Nephron (organoid): ENCODE measurements around the gene HOMER2.

Source experiments
- H3K27ac Mint-ChIP-seq, 3 experiments: 2 replicates each; pipeline ENCODE4 v1.8.0; 2020; ENCODE audit warnings: mixed read lengths in 3 of 3, mild to moderate bottlenecking in 2 of 3, moderate library complexity in 1 of 3
- H3K27me3 Mint-ChIP-seq: 2 replicates; pipeline ENCODE4 v1.8.0; 2021; ENCODE audit warnings: low read depth, mild to moderate bottlenecking, moderate library complexity, mixed read lengths
- H3K36me3 Mint-ChIP-seq: 2 replicates; pipeline ENCODE4 v1.8.0; 2020; ENCODE audit warnings: low read depth, mixed read lengths
- H3K4me1 Mint-ChIP-seq: 2 replicates; pipeline ENCODE4 v1.8.0; 2020; ENCODE audit warnings: mixed read lengths
- H3K4me3 Mint-ChIP-seq, 3 experiments: 2 replicates each; pipeline ENCODE4 v1.8.0; 2020; ENCODE audit warnings: mild to moderate bottlenecking in 3 of 3, mixed read lengths in 3 of 3, moderate library complexity in 2 of 3
- H3K9me3 Mint-ChIP-seq: 2 replicates; pipeline ENCODE4 v1.8.0; 2020; ENCODE audit warnings: mixed read lengths
- TF ChIP-seq, protein P1 (sequence below), 3 experiments: fragments of 200-600 bp; sonication (generic); IDR thresholded peaks; one replicate each; pipeline ENCODE4 v1.5.0; 2021; ENCODE audit warnings: antibody characterized with exemption in 3 of 3; ENCODE audit not compliant: unreplicated experiment in 3 of 3

The HOMER2 gene

DNA sequence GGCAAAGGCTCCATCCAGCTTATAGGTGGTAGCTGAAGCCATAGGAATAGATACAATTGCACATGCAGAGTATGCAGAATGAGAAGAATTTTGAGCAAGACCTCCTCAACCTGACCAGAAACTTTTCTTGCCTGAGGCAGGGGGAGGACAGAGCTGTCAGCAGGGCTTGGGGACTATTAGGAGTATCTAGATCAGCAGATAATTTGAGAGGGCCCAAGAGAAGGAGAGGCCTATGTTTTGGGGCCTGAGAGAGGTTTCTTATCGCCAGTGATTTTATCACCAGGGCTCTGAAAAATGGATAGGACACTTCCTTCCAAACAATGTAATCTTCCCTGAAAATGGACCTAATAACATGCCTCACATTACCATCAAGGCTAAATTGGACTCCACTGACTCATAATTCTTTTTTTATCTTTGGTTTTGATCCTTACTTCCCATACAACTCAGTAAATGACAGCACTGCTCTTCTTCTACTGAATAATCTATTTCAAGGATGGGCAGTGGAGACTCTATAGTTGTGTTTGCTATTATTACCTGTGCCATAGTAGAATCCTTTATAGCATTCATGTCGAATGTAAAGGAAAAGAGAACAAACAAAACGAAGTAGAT lies 17.7 kb upstream of the HOMER2 start:
- Mint-ChIP-seq H3K9me3 (no peaks in the 10 kb centered on the region), H3K36me3 (no peaks in the 10 kb centered on the region), H3K27me3 (no peaks in the 10 kb centered on the region), H3K4me3 (no peak overlapping the region), H3K4me1 (peaks cover 16% of the 10 kb centered on the region), H3K27ac (no peak overlapping the region)
- TF ChIP-seq, protein P1, sequence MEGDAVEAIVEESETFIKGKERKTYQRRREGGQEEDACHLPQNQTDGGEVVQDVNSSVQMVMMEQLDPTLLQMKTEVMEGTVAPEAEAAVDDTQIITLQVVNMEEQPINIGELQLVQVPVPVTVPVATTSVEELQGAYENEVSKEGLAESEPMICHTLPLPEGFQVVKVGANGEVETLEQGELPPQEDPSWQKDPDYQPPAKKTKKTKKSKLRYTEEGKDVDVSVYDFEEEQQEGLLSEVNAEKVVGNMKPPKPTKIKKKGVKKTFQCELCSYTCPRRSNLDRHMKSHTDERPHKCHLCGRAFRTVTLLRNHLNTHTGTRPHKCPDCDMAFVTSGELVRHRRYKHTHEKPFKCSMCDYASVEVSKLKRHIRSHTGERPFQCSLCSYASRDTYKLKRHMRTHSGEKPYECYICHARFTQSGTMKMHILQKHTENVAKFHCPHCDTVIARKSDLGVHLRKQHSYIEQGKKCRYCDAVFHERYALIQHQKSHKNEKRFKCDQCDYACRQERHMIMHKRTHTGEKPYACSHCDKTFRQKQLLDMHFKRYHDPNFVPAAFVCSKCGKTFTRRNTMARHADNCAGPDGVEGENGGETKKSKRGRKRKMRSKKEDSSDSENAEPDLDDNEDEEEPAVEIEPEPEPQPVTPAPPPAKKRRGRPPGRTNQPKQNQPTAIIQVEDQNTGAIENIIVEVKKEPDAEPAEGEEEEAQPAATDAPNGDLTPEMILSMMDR (IDR thresholded peaks at IDR 0.05; ENCODE audit: unreplicated experiment in 3 of 3), result no peak

DNA sequence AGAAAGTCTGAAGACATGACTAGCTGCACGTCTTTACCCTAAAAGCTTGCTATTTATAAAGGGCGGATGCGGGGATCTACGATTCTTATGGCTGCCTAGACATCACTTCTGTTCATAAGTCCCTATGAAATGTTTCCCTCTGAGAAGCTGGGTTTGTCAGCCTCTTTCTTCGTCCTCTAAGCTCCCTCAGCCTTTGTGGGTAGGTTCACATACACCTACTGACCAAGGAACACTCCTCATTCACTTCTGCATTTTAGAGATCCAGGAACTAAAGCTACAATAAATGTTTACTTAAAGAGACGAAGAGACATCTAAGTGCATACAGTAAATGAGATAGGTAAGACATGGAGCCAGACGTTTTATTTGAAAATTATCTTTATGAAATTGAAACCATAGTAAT lies 16.8 kb upstream of the HOMER2 start:
- no peaks in the 10 kb centered on the region for H3K27me3 Mint-ChIP-seq
- no peaks in the 10 kb centered on the region for H3K36me3 Mint-ChIP-seq
- H3K4me1 Mint-ChIP-seq, result peaks cover 16% of the 10 kb centered on the region
- H3K27ac Mint-ChIP-seq, result no peak overlapping the region
- TF ChIP-seq, protein P1 (IDR thresholded peaks at IDR 0.05; ENCODE audit: unreplicated experiment in 3 of 3), result no peak
- no peaks in the 10 kb centered on the region for H3K9me3 Mint-ChIP-seq
- no peak overlapping the region for H3K4me3 Mint-ChIP-seq

DNA sequence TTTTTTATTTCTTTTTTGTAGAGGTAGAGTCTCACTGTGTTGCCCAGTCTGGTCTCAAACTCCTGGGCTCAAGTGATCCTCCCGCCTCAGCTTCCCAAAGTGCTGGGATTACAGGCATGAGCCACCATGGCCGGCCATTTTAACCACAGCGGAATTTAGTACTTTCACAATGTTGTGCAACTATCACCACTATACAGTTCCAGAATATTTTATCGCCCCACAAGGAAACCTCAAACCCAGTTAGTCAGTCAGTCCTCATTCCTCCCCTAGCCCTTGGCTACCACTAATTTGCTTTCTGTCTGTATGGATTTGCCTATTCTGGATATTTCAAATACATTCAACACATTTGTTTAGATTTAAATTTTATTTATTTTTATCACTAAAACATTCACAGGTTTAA lies 15.5 kb upstream of the HOMER2 start:
- H3K4me1 Mint-ChIP-seq, result peaks cover 16% of the 10 kb centered on the region
- no peak overlapping the region for H3K27ac Mint-ChIP-seq
- no peaks in the 10 kb centered on the region for H3K9me3 Mint-ChIP-seq
- TF ChIP-seq, protein P1 (IDR thresholded peaks at IDR 0.05; ENCODE audit: unreplicated experiment in 3 of 3), result no peak
- H3K36me3 Mint-ChIP-seq, result no peaks in the 10 kb centered on the region
- H3K4me3 Mint-ChIP-seq, result no peak overlapping the region
- no peaks in the 10 kb centered on the region for H3K27me3 Mint-ChIP-seq

DNA sequence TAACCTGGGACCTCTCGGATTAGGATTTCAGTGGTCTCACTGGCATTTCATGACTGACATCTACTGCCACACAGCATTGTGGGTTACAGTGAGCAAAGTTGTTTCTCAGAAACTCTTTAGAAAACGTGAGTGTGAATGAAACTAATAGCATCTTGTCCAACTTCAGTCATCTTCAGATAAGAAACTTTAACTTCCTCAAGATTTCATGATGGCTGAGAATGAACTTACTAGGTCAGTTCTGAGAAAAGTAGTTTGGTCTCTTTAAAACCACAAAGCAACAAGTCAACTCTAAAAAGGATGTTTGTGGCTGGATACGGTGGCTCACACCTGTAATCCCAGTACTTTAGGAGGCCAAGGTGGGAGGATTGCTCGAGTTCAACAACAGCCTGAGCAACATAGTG lies 14.2 kb upstream of the HOMER2 start:
- no peak overlapping the region for H3K27ac Mint-ChIP-seq
- TF ChIP-seq, protein P1 (IDR thresholded peaks at IDR 0.05; ENCODE audit: unreplicated experiment in 3 of 3), result no peak
- H3K4me1 Mint-ChIP-seq, result peaks cover 16% of the 10 kb centered on the region
- H3K36me3 Mint-ChIP-seq, result no peaks in the 10 kb centered on the region
- no peaks in the 10 kb centered on the region for H3K27me3 Mint-ChIP-seq
- H3K4me3 Mint-ChIP-seq, result no peak overlapping the region
- no peaks in the 10 kb centered on the region for H3K9me3 Mint-ChIP-seq

- no peaks in the 10 kb centered on the region for H3K9me3 Mint-ChIP-seq
- H3K27ac Mint-ChIP-seq, result no peak overlapping the region
- TF ChIP-seq, protein P1 (IDR thresholded peaks at IDR 0.05; ENCODE audit: unreplicated experiment in 3 of 3), result no peak
- peaks cover 2% of the 10 kb centered on the region for H3K4me1 Mint-ChIP-seq
- no peaks in the 10 kb centered on the region for H3K36me3 Mint-ChIP-seq
- no peak overlapping the region for H3K4me3 Mint-ChIP-seq
- H3K27me3 Mint-ChIP-seq, result no peaks in the 10 kb centered on the region
These were observed 12.4 kb upstream of the HOMER2 start for GRCh38 chr15:82964890-82965289.
